NCI-H2081 (cell line): ENCODE results near the gene ZRSR2.
"Not testable (repeated sequence)": the region's sequence is repeated elsewhere in the genome, so short reads cannot be mapped to it uniquely, and the experiment has no call there.

Experiments used
- DNase-seq, 2 experiments: peaks; one replicate each; lab custom pipeline; 2025; lab: John Stamatoyannopoulos, UW

ZRSR2 gene

DNA sequence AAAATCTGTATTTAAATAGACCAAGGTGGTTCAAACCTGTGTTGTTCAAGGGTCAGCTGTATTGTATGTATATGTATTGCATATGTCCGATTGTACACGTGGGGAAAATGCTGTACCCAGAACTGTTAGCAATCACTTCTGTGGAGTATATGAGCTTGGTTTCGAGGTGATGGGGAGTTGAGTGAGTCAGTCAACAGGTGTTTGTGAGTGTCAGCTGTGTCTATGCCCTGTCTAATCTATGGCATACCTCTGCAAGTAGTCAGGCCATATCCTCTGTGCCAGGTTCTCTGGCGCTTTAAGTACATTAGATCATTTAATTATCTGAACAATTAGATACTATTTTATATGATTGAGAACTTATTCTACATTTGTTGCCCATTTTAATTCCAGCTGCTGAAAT is 7.4 kb downstream of the ZRSR2 start:
- no peak for DNase-seq

DNA sequence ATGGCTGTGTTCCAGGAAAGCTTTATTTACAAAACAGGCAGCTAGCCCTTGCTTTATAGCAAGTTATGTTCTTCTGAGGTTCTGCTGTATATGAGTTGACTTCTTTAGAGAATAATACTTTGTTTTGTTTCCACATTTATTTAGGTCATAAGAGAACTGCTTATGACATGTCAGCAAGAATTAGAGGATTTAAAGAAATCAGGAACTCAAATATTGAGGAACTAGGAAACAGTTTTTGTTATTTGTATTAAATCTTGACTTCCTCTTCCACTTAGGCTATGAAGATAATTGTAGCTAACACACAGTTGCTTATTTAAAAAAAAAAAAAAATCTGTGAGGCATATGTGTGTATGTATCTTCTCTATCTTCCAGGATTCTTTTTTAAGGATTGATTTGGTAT is 14.3 kb downstream of the ZRSR2 start:
- DNase-seq: no peak

- no peak for DNase-seq
Measured at GRCh38 chrX:15808254-15808653, 18.0 kb downstream of the ZRSR2 start.

DNA sequence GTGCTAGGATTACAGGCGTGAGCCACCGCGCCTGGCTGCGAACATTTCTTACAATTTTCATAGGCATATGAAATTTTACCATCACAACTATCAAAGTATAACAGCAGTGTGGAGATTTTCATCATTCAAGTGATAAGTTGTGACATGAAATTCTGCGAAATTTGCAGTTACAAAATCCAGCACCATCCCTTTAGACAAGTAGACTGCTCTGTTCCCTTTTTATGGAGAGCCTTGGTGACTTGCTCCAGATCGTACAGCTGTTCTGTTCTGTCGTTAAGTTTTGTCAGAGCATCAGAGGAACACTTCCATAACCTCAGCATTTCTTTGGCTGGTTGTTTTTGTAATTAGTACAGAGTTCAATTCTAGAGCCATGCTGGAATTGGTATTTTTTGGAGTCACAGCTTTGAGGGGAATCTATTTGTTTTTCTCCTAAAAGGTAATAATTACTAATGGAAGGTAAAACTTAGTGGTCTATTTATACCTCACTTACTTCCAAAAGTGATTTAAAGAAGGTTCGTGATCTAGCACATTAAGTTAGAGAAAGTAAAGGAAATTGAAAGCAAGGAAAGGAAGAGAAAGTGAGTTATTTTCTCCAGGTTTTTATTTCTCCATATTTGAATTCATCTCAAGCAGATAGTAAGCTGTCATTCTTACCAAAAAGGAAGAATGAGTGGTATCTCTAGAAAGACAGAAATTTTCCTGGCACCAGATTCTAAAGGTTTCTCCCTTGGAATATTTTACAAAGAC is 22.1 kb downstream of the ZRSR2 start:
- DNase-seq: no peak

DNA sequence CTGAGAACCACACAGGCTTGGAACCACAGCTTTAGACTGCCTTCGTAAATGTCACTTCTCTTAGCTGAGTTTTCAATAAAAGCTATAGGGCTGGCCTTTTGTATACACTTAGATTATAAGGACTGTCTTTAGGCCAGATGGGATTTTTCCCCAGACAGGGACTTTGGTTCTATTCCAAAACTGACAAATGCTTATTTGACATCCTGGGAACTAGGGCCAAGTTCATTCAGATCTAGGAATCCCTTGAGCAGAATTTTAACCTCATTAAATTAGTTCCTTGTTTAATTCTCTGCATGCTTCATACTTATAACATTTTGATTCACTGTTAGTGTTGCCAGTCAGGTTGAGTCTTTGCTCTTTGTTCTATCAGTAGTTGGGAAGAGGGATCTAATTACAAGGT is 23.1 kb downstream of the ZRSR2 start:
- DNase-seq: no peak

DNA sequence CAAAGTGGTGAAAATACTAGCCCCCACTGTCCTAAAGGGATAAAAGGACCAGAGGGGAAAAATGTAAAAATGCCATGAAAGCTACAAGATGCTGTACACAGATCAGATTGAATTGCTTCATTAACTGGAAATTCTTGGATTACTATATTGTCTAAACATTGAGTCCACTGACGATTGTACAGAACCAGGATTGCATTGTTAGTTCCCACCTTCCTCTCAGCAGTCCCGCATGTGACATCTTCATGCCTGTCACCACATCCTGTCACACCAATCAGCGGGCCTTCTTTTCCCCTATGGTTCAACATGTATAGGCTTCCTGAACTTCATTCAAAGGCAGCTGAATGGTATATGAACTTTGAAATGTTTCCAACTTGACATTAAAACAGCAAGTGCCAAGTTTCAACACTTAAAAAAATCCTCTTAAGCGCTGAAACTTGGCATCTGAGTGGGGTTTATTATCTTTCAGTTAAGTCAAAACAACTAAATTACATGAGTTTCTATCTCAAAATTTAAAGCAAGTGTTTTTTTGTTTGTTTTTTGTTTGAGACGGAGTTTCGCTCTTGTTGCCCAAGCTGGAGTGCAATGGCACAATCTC is 24.6 kb downstream of the ZRSR2 start:
- DNase-seq: no peak

DNA sequence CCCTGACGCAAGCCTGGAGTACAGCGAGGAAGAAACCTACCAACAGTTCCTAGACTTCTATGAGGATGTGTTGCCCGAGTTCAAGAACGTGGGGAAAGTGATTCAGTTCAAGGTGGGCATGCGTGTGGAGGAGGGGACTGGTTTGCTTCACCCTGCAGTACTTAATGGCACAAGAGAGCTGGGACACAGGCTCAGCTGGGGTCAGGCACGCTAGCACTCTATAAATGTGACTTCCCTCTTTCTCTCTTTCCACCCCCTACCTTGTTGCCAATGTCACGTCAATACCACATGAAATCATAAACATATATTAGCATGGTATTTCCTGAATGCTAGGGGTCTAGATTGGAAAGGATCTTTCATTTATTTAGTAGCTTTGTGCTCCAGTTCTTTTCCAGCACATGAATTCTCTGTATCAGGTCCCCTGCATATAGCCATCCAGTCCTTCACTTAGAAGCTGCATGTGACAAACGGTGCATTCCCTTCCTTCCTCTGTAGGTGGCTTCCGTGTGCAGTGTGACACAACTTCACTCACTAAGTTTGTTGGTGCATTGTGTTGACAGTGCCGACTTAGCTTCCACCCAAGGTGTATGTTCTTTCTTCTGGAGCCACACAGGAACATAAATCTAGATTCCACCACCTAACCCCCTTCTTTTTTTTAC is 25.6 kb downstream of the ZRSR2 start:
- no peak for DNase-seq

- no peak for DNase-seq
Measured at GRCh38 chrX:15816438-15816809, 26.1 kb downstream of the ZRSR2 start.

GRCh38 chrX:15816886-15817285 is 26.6 kb downstream of the ZRSR2 start:
- no peak for DNase-seq

DNA sequence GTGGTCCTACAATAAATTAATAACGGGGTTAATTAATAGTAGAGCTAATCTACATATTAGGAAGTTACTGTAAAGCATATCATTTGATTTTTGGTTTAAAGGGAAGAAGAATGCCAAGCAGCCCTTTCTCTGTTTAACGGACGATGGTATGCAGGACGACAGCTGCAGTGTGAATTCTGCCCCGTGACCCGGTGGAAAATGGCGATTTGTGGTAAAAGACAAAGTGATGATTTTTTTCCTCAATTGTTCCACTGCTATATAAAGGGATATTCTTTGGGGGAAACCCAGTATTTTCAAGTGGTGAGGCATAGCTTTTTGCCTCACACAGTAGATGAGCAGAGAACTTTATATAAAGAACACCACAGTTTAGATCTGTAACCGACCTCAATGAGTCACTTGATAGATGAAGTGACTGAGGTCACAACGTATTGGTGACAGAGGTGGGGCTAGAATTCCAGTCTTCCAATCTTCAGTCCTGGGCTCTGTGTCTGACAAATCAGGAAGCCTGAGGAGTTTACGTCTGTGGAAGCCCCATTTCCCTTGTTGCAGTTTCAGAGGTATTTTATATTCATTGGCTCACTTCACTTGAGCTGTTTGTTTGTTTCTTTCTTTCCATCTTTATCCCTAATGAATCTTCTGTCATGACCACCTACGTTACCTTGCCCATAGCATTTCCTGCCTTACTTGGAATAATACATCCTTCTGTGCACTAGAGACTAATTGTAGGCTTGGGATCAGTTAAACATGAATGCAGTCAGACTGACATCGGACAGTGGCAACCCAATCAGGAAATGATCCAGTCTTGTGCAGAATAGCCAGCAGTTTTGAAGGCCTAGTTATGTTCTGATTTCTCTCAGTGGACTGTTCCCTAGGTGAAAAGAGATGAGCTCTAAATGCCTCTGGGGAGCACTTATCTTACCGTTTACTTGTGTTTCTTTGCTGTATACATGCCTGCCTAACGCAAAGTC is 30.1 kb downstream of the ZRSR2 start:
- no peak for DNase-seq

DNA sequence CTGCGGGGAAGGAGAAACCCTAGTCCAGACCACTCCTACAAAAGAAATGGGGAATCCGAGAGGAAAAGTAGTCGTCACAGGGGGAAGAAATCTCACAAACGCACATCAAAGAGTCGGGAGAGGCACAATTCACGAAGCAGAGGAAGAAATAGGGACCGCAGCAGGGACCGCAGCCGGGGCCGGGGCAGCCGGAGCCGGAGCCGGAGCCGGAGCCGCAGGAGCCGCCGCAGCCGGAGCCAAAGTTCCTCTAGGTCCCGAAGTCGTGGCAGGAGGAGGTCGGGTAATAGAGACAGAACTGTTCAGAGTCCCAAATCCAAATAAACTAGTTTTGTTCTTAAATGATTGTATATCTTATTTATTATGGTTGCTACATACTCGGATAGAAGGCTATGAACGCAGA is 32.6 kb downstream of the ZRSR2 start:
- DNase-seq: no peak

DNA sequence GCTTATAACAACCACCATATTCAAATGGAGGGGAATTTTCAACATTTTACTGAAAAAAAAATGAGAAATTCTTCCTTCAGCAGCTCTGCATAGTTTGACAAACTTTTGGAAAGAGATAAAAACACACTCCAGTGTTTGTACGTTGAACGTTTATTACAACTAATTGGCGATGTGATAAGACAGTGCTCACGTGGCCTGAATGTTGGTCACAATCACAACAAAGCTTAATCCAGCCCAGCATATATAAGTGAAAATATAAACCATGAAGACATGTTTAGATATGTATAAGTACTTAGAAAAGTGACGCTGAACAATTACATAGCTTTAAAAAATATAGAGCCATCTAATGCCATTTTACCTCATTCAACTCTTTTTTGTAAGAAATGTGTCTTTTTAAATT is 35.7 kb downstream of the ZRSR2 start:
- DNase-seq: no peak

DNA sequence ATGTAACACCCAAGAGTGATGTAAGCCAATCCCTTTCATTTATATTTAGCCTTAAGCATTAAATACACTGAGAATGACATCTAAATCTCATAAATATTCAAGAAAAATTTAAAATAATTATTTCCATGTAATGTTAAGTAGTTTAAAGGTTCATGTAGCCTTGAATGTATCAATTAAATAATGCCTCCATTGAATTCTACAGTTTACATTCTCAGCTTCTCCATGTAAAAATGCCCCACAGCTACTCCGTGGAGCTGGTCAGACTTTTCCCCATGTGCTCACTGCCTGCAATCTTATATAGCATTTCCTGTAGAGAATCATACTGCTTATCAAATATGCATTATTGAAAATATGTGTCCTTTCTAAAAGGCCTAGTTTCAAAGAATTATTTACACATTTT is 38.9 kb downstream of the ZRSR2 start:
- DNase-seq: no peak

DNA sequence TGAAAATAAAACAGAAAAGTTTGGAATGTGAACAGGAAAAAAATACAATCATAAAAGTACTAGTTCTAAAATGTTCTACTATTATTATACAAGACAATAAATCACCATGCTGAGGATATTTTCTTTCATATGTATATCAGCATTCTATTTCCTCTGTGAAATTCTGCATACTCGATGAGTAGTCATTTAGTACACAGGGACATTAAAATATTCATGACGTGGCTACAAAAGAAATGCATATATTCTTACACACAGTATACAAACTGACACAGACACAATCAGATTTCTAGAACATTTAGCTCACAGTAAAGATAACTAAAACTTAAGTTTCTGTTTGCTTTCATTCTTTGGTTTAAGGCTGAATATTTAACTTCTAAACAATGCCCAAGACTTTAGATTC is 41.1 kb downstream of the ZRSR2 start:
- not testable (repeated sequence) for DNase-seq

GRCh38 chrX:15834053-15834452 is 43.8 kb downstream of the ZRSR2 start:
- no peak for DNase-seq

GRCh38 chrX:15834827-15835595 is 44.7 kb downstream of the ZRSR2 start:
- DNase-seq: no peak

- no peak for DNase-seq
Measured at GRCh38 chrX:15838017-15838416, 47.7 kb downstream of the ZRSR2 start.

- no peak for DNase-seq
Measured at GRCh38 chrX:15841853-15842516, 51.7 kb downstream of the ZRSR2 start.

- DNase-seq: no peak
Measured at GRCh38 chrX:15843960-15844359, 53.7 kb downstream of the ZRSR2 start.

GRCh38 chrX:15848576-15848975 is 58.3 kb downstream of the ZRSR2 start:
- DNase-seq: no peak

DNA sequence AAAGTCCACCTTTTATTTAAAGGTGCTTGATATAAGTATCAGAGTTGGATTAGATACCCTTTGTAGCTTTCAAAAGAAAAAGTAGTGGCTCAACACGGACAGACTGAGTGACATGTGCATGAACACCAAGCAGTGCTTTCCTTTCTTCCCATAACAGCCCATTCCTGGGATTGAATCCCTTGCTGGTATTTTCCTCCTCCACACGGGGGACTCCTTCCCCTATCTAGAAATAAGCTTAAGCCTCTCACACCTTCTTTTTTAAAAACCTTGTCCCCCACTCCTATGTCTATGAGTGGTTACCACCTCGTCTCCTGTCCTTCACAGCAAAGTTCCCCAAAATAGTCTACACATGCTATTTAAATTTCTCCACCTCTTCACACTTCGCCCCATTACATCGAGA is 59.3 kb downstream of the ZRSR2 start:
- no peak for DNase-seq
